ENCODE measurements around the gene NDUFA3. TPM values are rescaled to one million over a fixed set of nuclear protein-coding genes. Genes with fewer than 3 reads are reported as not detected.

The NDUFA3 gene
- polyA plus RNA-seq, 2 of the 4 experiments (the other 2 are of a cell fraction), result 43.5 to 190 TPM

GRCh38 chr19:54109651-54110050 is 7.0 kb downstream of the NDUFA3 start:
- FAIRE-seq, result no peak
- ChIA-PET POLR2A (interaction anchor here (1.6 kb wide), 1 partner anchor 27 kb away, joined by 5 read pairs; no protein-coding TSS in a partner anchor), CTCF (interaction anchor here (0.5 to 3.0 kb wide), 3 partner anchors 13 to 1031 kb away, joined by 3 to 7 read pairs (median 3); no protein-coding TSS in a partner anchor)
- 81% methylated on average over 6 of the region's 6 CpGs for WGBS (ENCODE audit: missing lambda C conversion rate)
- Histone ChIP-seq H3K4me2 (no peak overlapping the region), H3K27ac (no peak overlapping the region), H3K9me3 (no peaks in the 10 kb centered on the region), H3K4me3 (no peak overlapping the region), H3K4me1 (peaks cover 11% of the 10 kb centered on the region; the same call in 1 of the 3 replicates)
- TF ChIP-seq CEBPB (IDR thresholded peaks at IDR 0.05) (no peak), NPAS2 (CRISPR knock-in tag; IDR thresholded peaks at IDR 0.05; ENCODE audit: borderline replicate concordance) (no peak), KDM5A (IDR thresholded peaks at IDR 0.05) (no peak), HDAC2 (IDR thresholded peaks at IDR 0.05) (no peak), GATA3 (IDR thresholded peaks at IDR 0.05; ENCODE audit: borderline replicate concordance) (no peak), PBX3 (IDR thresholded peaks at IDR 0.05) (no peak), POLR2AphosphoS2 (conservative IDR thresholded peaks at IDR 0.05; ENCODE audit: low read length) (no peak), KDM1A (IDR thresholded peaks at IDR 0.05; ENCODE audit: low read depth) (no peak), ZC3H11A (IDR thresholded peaks at IDR 0.05) (no peak), TP53 (CRISPR knock-in tag; IDR thresholded peaks at IDR 0.05) (no peak), EP300 (IDR thresholded peaks at IDR 0.05) (no peak), FOSB (CRISPR knock-in tag; IDR thresholded peaks at IDR 0.05) (no peak), POLR2A (IDR thresholded peaks at IDR 0.05; ENCODE audit: low read length) (no peak), EHMT2 (IDR thresholded peaks at IDR 0.05; ENCODE audit: low read depth) (no peak), ESRRA (IDR thresholded peaks at IDR 0.05; ENCODE audit: borderline replicate concordance, low read length) (no peak), SMC3 (IDR thresholded peaks at IDR 0.05) (no peak), ZFP36 (IDR thresholded peaks at IDR 0.05; ENCODE audit: borderline replicate concordance, partially characterized antibody) (no peak)
- TF ChIP-seq, protein P1, sequence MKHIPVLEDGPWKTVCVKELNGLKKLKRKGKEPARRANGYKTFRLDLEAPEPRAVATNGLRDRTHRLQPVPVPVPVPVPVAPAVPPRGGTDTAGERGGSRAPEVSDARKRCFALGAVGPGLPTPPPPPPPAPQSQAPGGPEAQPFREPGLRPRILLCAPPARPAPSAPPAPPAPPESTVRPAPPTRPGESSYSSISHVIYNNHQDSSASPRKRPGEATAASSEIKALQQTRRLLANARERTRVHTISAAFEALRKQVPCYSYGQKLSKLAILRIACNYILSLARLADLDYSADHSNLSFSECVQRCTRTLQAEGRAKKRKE (CRISPR knock-in tag; IDR thresholded peaks at IDR 0.05; ENCODE audit: low read depth), result no peak
- TF ChIP-seq, protein P2, sequence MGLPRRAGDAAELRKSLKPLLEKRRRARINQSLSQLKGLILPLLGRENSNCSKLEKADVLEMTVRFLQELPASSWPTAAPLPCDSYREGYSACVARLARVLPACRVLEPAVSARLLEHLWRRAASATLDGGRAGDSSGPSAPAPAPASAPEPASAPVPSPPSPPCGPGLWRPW (IDR thresholded peaks at IDR 0.05), result no peak
- DNase-seq (ENCODE audit: low read depth in 1 of 2, low spot score in 1 of 2), result no peak
- ATAC-seq, result peak; percentile 61 to 85

GRCh38 chr19:54114340-54115108 is 11.9 kb downstream of the NDUFA3 start:
- Histone ChIP-seq H3K4me1 (peaks cover 14% of the 10 kb centered on the region; the same call in 2 of the 3 replicates), H3K27ac (peak overlapping the region; percentile 84 to 93), H3K4me3 (peak overlapping the region; percentile 95), H3K9me3 (no peaks in the 10 kb centered on the region), H3K4me2 (peak overlapping the region; percentile 81)
- ATAC-seq, result no peak
- TF ChIP-seq ZSCAN20 (CRISPR knock-in tag; IDR thresholded peaks at IDR 0.05) (no peak), POLR2A (IDR thresholded peaks at IDR 0.05; ENCODE audit: low read length) (no peak; the same call in 1 of the 2 replicates), POLR2AphosphoS2 (conservative IDR thresholded peaks at IDR 0.05; ENCODE audit: low read length) (no peak; the same call in 1 of the 2 replicates), TP53 (CRISPR knock-in tag; IDR thresholded peaks at IDR 0.05) (no peak), CBX2 (IDR thresholded peaks at IDR 0.05; ENCODE audit: borderline replicate concordance, low read depth) (no peak), FOSL2 (IDR thresholded peaks at IDR 0.05) (no peak), FOSL2 (CRISPR knock-in tag; IDR thresholded peaks at IDR 0.05) (no peak), FOSB (CRISPR knock-in tag; IDR thresholded peaks at IDR 0.05) (no peak), HOXB13 (CRISPR knock-in tag; IDR thresholded peaks at IDR 0.05; ENCODE audit: low read depth) (no peak), SREBF2 (IDR thresholded peaks at IDR 0.05) (no peak), HDAC2 (IDR thresholded peaks at IDR 0.05) (no peak), NFE2L2 (conservative IDR thresholded peaks at IDR 0.05; ENCODE audit: low read length) (no peak), CBX8 (IDR thresholded peaks at IDR 0.05) (no peak), RARB (CRISPR knock-in tag; IDR thresholded peaks at IDR 0.05) (no peak), FOXS1 (CRISPR knock-in tag; IDR thresholded peaks at IDR 0.05) (no peak), NPAS2 (CRISPR knock-in tag; IDR thresholded peaks at IDR 0.05; ENCODE audit: borderline replicate concordance) (no peak), HOXB5 (CRISPR knock-in tag; IDR thresholded peaks at IDR 0.05) (no peak)
- no peak for DNase-seq (ENCODE audit: low read depth in 1 of 2, low spot score in 1 of 2)
- 66% methylated on average over 28 of the region's 28 CpGs for WGBS (ENCODE audit: missing lambda C conversion rate)
- POLR2A ChIA-PET, result interaction anchor here (1.2 to 2.7 kb wide), 9 partner anchors 12 to 136 kb away, joined by 4 to 51 read pairs (median 5); partner anchors contain the start of genes CNOT3, NDUFA3 and TSEN34
- no peak for FAIRE-seq
- CTCF ChIA-PET, result interaction anchor here (1.0 to 1.3 kb wide), 3 partner anchors 37 to 90 kb away, joined by 3 read pairs; no protein-coding TSS in a partner anchor
